GM12875 (cell line): ENCODE measurements around the gene NDE1.

Source experiments
- H3K4me3 ChIP-seq: one replicate; pipeline ENCODE4 v1.5.1; 2011; ENCODE audit warnings: low read depth, low read length, control low read depth
- CTCF ChIP-seq: IDR thresholded peaks from 2 replicates; pipeline ENCODE4 v1.5.1; 2011; ENCODE audit warnings: low read depth, mild to moderate bottlenecking, control low read depth, inconsistent platforms, low read length, moderate library complexity, borderline replicate concordance; ENCODE audit not compliant: insufficient read depth

Gene NDE1

GRCh38 chr16:15741207-15741871 is 91.3 kb downstream of the NDE1 start:
- TF ChIP-seq CTCF, result no peak
- no peak overlapping the region for H3K4me3 ChIP-seq

GRCh38 chr16:15742716-15743115 is 92.7 kb downstream of the NDE1 start:
- no peak for TF ChIP-seq CTCF
- H3K4me3 ChIP-seq, result no peak overlapping the region

GRCh38 chr16:15743657-15744056 is 93.6 kb downstream of the NDE1 start:
- no peak overlapping the region for H3K4me3 ChIP-seq
- no peak for TF ChIP-seq CTCF

- TF ChIP-seq CTCF, result no peak
- no peak overlapping the region for H3K4me3 ChIP-seq
Observed at GRCh38 chr16:15746332-15746731, 96.3 kb downstream of the NDE1 start.

GRCh38 chr16:15747937-15748336 is 97.9 kb downstream of the NDE1 start:
- no peak for TF ChIP-seq CTCF
- no peak overlapping the region for H3K4me3 ChIP-seq

GRCh38 chr16:15748654-15749053 is 98.6 kb downstream of the NDE1 start:
- no peak for TF ChIP-seq CTCF
- H3K4me3 ChIP-seq, result no peak overlapping the region

GRCh38 chr16:15749371-15749770 is 99.3 kb downstream of the NDE1 start:
- no peak for TF ChIP-seq CTCF
- no peak overlapping the region for H3K4me3 ChIP-seq
